Right lobe of liver (tissue), 4 donors: Measurements from ENCODE around the gene EPB41.

Experiments
- CTCF ChIP-seq, 4 donors: fragments of 200-600 bp in 3 of 4; fragments of 450-650 bp in 1 of 4; IDR thresholded peaks; one replicate each; pipeline versions ENCODE4 v1.5.1 to v1.8.0; 2016 to 2022; ENCODE audit warnings: antibody characterized with exemption in 4 of 4, mild to moderate bottlenecking in 2 of 4
- POLR2A ChIP-seq: fragments of 450-650 bp; IDR thresholded peaks from one replicate; pipeline ENCODE4 v1.6.1; 2017; ENCODE audit warnings: antibody characterized with exemption, mild to moderate bottlenecking
- donor health status: DM: no; HTN: no; CAD: no.
- donor health status: DM: no; HTN: no; CAD: no.
- donor health status: DM: no; HTN: yes; CAD: no.

- no peak for TF ChIP-seq CTCF (IDR thresholded peaks at IDR 0.05)
- no peak for TF ChIP-seq POLR2A
These were observed 51.0 kb downstream of the EPB41 start for GRCh38 chr1:28965271-28965870.
